Measurements from ENCODE around the gene HSPB6. TPM values are rescaled to one million over a fixed set of nuclear protein-coding genes. Genes with fewer than 3 reads are reported as not detected.

Gene HSPB6
- polyA plus RNA-seq, 2 donors = 12.5 to 18.3 TPM

DNA sequence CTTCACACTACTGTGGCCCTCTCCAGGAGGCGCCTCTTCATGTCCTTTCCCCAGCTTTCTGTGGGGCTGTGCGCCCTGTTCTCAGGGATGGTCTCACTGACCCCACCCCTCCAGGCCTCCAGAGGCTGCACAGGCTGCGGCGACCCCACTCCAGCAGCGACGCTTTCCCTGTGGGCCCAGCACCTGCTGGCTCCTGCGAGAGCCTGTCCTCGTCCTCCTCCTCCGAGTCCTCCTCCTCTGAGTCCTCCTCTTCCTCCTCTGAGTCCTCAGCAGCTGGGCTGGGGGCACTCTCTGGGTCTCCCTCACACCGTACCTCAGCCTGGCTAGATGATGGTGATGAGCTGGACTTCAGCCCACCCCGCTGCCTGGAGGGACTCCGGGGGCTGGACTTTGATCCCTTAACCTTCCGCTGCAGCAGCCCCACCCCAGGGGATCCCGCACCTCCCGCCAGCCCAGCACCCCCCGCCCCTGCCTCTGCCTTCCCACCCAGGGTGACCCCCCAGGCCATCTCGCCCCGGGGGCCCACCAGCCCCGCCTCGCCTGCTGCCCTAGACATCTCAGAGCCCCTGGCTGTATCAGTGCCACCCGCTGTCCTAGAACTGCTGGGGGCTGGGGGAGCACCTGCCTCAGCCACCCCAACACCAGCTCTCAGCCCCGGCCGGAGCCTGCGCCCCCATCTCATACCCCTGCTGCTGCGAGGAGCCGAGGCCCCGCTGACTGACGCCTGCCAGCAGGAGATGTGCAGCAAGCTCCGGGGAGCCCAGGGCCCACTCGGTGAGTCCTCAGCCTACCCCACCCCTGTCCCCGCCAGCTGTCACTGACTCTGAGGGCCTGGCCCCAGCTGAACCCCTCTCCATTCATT lies 29.7 kb upstream of the HSPB6 start:
- WGBS, 2 donors = 85 to 91% methylated on average over 29 to 31 of the region's 31 CpGs
- H3K4me3 ChIP-seq (ENCODE audit: low read depth in 1 of 2, low read length in 2 of 2) = no peak overlapping the region
- H3K27me3 ChIP-seq (ENCODE audit: control insufficient read depth in 1 of 2, insufficient read depth in 2 of 2, low read length in 2 of 2) = no peaks in the 10 kb centered on the region
- no peaks in the 10 kb centered on the region for H3K9me3 ChIP-seq (ENCODE audit: control insufficient read depth in 2 of 2, insufficient read depth in 1 of 2, low read depth in 1 of 2, low read length in 1 of 2)
- peaks cover 0 to 8% of the 10 kb centered on the region in 2 donors for H3K36me3 ChIP-seq (ENCODE audit: control insufficient read depth in 2 of 2, insufficient read depth in 2 of 2, low read length in 1 of 2)
- peaks cover 0 to 2% of the 10 kb centered on the region in 2 donors for H3K4me1 ChIP-seq (ENCODE audit: control insufficient read depth in 2 of 2, insufficient read depth in 2 of 2, low read length in 1 of 2)
- no peak overlapping the region for H3K27ac ChIP-seq (ENCODE audit: low read depth in 2 of 2, low read length in 1 of 2)

DNA sequence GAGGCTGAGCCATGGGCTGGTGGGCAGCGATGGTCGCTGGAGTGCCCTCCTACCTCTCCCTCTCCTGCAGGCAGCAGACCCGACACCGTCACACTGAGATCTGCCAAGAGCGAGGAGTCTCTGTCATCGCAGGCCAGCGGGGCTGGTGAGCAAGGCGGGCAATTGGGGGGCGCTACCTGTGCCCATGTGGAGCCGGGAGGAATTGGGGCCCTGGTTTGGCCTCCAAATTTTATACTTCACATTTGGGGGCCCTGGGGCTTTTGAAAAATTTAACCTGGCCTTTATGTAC lies 28.5 kb upstream of the HSPB6 start:
- H3K4me1 ChIP-seq (ENCODE audit: control insufficient read depth in 2 of 2, insufficient read depth in 2 of 2, low read length in 1 of 2) = peaks cover 0 to 2% of the 10 kb centered on the region in 2 donors

DNA sequence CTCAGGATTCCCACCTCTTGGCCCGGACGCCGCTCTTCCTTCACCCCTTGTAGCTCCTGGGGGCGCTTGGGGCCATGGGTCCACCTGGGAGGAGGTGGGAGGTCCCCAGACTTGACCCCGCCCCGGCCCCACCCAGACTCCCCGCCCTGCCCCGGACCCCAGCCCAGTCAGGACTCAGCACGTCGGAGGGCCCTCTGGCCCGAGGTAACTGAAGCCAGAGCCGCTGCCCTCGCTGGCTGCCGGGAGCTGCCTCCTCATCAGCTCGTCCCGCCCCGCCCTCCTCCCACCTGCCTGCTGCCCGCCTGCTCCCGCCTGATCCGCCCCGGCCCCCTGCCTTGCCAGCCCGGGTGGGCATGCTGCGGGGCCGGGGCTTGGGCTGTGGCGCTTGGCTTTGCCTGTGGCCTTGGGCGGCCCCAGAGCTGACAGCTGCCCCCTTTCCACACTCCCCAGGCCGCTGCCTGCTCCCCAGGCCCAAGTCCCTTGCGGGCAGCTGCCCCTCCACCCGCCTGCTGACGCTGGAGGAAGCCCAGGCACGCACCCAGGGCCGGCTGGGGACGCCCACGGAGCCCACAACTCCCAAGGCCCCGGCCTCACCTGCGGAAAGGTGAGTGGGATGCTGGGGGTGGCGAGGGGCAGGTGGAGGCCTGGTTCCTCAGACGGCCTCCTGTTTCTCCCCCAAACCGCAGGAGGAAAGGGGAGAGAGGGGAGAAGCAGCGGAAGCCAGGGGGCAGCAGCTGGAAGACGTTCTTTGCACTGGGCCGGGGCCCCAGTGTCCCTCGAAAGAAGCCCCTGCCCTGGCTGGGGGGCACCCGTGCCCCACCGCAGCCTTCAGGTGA lies 27.9 kb upstream of the HSPB6 start:
- Histone ChIP-seq H3K4me3 (ENCODE audit: low read depth in 1 of 2, low read length in 2 of 2) (no peak overlapping the region), H3K9me3 (ENCODE audit: control insufficient read depth in 2 of 2, insufficient read depth in 1 of 2, low read depth in 1 of 2, low read length in 1 of 2) (no peaks in the 10 kb centered on the region), H3K4me1 (ENCODE audit: control insufficient read depth in 2 of 2, insufficient read depth in 2 of 2, low read length in 1 of 2) (peaks cover 0 to 2% of the 10 kb centered on the region in 2 donors), H3K27ac (ENCODE audit: low read depth in 2 of 2, low read length in 1 of 2) (no peak overlapping the region), H3K27me3 (ENCODE audit: control insufficient read depth in 1 of 2, insufficient read depth in 2 of 2, low read length in 2 of 2) (no peaks in the 10 kb centered on the region), H3K36me3 (ENCODE audit: control insufficient read depth in 2 of 2, insufficient read depth in 2 of 2, low read length in 1 of 2) (peaks cover 0 to 20% of the 10 kb centered on the region in 2 donors)
- 82 to 87% methylated on average over 28 to 45 of the region's 45 CpGs for WGBS, 2 donors

More for the DNA sequence above, 28.5 kb upstream of the HSPB6 start:
- no peak overlapping the region for H3K27ac ChIP-seq (ENCODE audit: low read depth in 2 of 2, low read length in 1 of 2)
- H3K27me3 ChIP-seq (ENCODE audit: control insufficient read depth in 1 of 2, insufficient read depth in 2 of 2, low read length in 2 of 2) = no peaks in the 10 kb centered on the region
- H3K36me3 ChIP-seq (ENCODE audit: control insufficient read depth in 2 of 2, insufficient read depth in 2 of 2, low read length in 1 of 2) = peaks cover 0 to 16% of the 10 kb centered on the region in 2 donors
- H3K9me3 ChIP-seq (ENCODE audit: control insufficient read depth in 2 of 2, insufficient read depth in 1 of 2, low read depth in 1 of 2, low read length in 1 of 2) = no peaks in the 10 kb centered on the region
- 90 to 92% methylated on average over 10 of the region's 10 CpGs for WGBS, 2 donors
- H3K4me3 ChIP-seq (ENCODE audit: low read depth in 1 of 2, low read length in 2 of 2) = no peak overlapping the region

DNA sequence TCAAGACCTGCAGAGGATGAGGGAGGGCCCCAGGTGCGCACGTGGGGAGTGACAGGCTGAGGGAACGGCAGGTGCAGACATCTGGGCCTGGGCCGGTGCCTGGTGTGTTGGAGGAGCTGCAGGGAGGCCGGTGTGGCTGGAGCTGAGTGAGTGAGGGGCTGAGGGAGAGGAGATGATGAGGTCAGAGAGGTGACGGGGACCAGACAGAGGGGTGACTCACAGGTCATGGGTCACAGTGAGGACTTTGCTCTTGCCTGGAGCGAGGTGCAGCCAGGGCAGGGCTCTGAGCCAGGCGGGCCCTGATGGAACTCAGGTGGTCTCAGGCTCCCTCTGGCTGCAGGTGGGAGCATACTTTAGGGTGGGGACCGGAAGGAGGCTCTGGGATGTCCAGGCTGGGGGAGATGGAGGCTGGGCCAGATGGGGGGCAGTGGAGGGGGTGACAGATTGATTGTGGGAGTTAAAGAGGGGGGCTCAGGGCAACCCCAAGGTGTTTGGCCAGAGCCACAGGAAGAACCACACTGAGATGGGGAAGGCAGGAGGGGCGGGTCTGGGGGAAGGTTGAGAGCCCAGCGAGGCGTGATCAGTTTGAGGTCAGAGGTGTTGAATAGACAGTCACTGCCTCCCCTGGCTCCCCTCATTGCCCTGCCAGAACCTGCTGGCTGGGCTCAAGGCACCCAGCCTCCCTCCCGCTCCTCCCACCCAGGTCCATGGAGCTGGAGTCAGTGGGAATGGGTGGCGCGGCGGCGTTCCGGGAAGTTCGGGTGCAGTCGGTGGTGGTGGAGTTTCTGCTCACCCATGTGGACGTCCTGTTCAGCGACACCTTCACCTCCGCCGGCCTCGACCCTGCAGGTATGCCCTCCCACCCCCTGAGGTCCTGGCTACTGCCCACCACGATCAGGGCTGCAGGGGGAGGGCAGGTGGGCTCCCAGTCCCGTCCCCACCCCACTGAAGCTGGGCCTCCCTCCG lies 26.9 kb upstream of the HSPB6 start:
- 86 to 87% methylated on average over 26 to 28 of the region's 28 CpGs for WGBS, 2 donors
- no peak overlapping the region for H3K27ac ChIP-seq (ENCODE audit: low read depth in 2 of 2, low read length in 1 of 2)
- no peaks in the 10 kb centered on the region for H3K9me3 ChIP-seq (ENCODE audit: control insufficient read depth in 2 of 2, insufficient read depth in 1 of 2, low read depth in 1 of 2, low read length in 1 of 2)
- H3K27me3 ChIP-seq (ENCODE audit: control insufficient read depth in 1 of 2, insufficient read depth in 2 of 2, low read length in 2 of 2) = no peaks in the 10 kb centered on the region
- H3K4me1 ChIP-seq (ENCODE audit: control insufficient read depth in 2 of 2, insufficient read depth in 2 of 2, low read length in 1 of 2) = peaks cover 0 to 2% of the 10 kb centered on the region in 2 donors
- no peak overlapping the region for H3K4me3 ChIP-seq (ENCODE audit: low read depth in 1 of 2, low read length in 2 of 2)
- H3K36me3 ChIP-seq (ENCODE audit: control insufficient read depth in 2 of 2, insufficient read depth in 2 of 2, low read length in 1 of 2) = peaks cover 0 to 20% of the 10 kb centered on the region in 2 donors

DNA sequence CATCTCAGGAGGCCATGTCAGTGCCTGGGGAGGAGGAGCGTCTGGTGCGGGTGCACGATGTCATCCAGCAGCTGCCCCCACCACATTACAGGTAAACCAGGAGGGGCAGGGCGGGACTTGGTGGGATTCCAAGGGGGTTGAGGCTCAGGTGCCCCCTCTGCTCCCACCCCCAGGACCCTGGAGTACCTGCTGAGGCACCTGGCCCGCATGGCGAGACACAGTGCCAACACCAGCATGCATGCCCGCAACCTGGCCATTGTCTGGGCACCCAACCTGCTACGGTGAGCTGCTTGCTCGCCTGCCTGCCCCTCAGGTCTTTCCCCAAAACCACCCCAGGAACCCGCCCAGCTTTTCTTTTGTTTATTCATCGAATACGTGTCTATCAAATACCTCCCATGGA lies 25.8 kb upstream of the HSPB6 start:
- H3K9me3 ChIP-seq (ENCODE audit: control insufficient read depth in 2 of 2, insufficient read depth in 1 of 2, low read depth in 1 of 2, low read length in 1 of 2) = no peaks in the 10 kb centered on the region
- peaks cover 0 to 2% of the 10 kb centered on the region in 2 donors for H3K4me1 ChIP-seq (ENCODE audit: control insufficient read depth in 2 of 2, insufficient read depth in 2 of 2, low read length in 1 of 2)
- no peak overlapping the region for H3K4me3 ChIP-seq (ENCODE audit: low read depth in 1 of 2, low read length in 2 of 2)
- peaks cover 0 to 20% of the 10 kb centered on the region in 2 donors for H3K36me3 ChIP-seq (ENCODE audit: control insufficient read depth in 2 of 2, insufficient read depth in 2 of 2, low read length in 1 of 2)
- no peak overlapping the region for H3K27ac ChIP-seq (ENCODE audit: low read depth in 2 of 2, low read length in 1 of 2)
- 95% methylated on average over 12 of the region's 12 CpGs for WGBS, 2 donors
- H3K27me3 ChIP-seq (ENCODE audit: control insufficient read depth in 1 of 2, insufficient read depth in 2 of 2, low read length in 2 of 2) = no peaks in the 10 kb centered on the region

DNA sequence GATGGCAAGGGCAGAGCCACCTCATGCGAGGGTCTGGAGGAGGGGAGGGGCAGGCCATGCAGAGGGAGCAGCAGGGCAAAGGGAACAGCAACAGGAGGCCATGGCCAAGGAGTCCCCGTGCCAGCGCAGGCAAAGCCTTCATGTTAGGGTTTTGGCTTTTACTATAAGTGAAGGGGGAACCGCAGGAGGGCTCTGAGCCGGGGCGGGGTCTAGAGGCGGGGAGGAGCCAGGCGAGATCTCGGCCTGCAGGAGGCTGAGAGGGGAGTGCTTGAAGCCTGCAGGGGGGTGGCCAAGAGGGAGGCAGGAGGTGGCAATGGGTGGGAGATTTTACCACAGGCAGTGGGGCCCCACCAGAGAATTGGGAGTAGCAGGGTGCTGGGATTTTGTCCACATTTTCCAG lies 24.8 kb upstream of the HSPB6 start:
- Histone ChIP-seq H3K27ac (ENCODE audit: low read depth in 2 of 2, low read length in 1 of 2) (no peak overlapping the region), H3K4me3 (ENCODE audit: low read depth in 1 of 2, low read length in 2 of 2) (no peak overlapping the region), H3K4me1 (ENCODE audit: control insufficient read depth in 2 of 2, insufficient read depth in 2 of 2, low read length in 1 of 2) (peaks cover 0 to 2% of the 10 kb centered on the region in 2 donors), H3K9me3 (ENCODE audit: control insufficient read depth in 2 of 2, insufficient read depth in 1 of 2, low read depth in 1 of 2, low read length in 1 of 2) (no peaks in the 10 kb centered on the region), H3K27me3 (ENCODE audit: control insufficient read depth in 1 of 2, insufficient read depth in 2 of 2, low read length in 2 of 2) (no peaks in the 10 kb centered on the region), H3K36me3 (ENCODE audit: control insufficient read depth in 2 of 2, insufficient read depth in 2 of 2, low read length in 1 of 2) (peaks cover 0 to 18% of the 10 kb centered on the region in 2 donors)
- WGBS, 2 donors = 82 to 91% methylated on average over 9 of the region's 9 CpGs

DNA sequence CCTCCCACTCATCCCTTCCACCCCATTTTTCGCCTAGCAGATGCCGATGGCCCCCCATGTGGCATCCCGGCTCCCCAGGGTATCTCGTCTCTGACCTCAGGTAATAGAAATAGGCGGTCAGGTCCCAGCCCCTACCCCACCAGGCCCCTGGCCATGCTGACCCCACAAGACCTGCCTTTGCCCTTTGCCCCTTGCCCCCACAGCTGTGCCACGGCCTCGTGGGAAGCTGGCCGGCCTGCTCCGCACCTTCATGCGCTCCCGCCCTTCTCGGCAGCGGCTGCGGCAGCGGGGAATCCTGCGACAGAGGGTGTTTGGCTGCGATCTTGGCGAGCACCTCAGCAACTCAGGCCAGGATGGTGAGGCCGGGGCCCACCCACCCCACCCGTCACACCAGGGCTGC lies 23.9 kb upstream of the HSPB6 start:
- Histone ChIP-seq H3K27ac (ENCODE audit: low read depth in 2 of 2, low read length in 1 of 2) (no peak overlapping the region), H3K4me3 (ENCODE audit: low read depth in 1 of 2, low read length in 2 of 2) (no peak overlapping the region), H3K9me3 (ENCODE audit: control insufficient read depth in 2 of 2, insufficient read depth in 1 of 2, low read depth in 1 of 2, low read length in 1 of 2) (no peaks in the 10 kb centered on the region), H3K36me3 (ENCODE audit: control insufficient read depth in 2 of 2, insufficient read depth in 2 of 2, low read length in 1 of 2) (peaks cover 0 to 18% of the 10 kb centered on the region in 2 donors), H3K4me1 (ENCODE audit: control insufficient read depth in 2 of 2, insufficient read depth in 2 of 2, low read length in 1 of 2) (peaks cover 2% of the 10 kb centered on the region in 2 donors), H3K27me3 (ENCODE audit: control insufficient read depth in 1 of 2, insufficient read depth in 2 of 2, low read length in 2 of 2) (no peaks in the 10 kb centered on the region)
- 96 to 97% methylated on average over 20 of the region's 20 CpGs for WGBS, 2 donors

DNA sequence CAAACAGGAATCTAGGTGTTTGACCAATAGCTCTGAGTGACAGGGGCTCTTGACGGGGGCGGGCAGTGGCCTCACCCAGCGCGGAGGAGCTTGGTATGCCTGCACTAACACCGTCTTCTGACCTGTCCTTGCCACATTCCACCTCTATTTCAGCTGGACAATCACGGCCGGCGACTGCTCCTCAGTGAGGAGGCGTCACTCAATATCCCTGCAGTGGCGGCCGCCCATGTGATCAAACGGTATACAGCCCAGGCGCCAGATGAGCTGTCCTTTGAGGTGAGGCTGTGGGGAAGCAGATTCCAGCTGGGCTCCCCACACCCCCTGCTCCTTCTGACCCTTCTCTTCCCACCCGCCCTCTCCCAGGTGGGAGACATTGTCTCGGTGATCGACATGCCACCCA lies 23.2 kb upstream of the HSPB6 start:
- H3K4me3 ChIP-seq (ENCODE audit: low read depth in 1 of 2, low read length in 2 of 2) = no peak overlapping the region
- no peaks in the 10 kb centered on the region for H3K9me3 ChIP-seq (ENCODE audit: control insufficient read depth in 2 of 2, insufficient read depth in 1 of 2, low read depth in 1 of 2, low read length in 1 of 2)
- no peaks in the 10 kb centered on the region for H3K27me3 ChIP-seq (ENCODE audit: control insufficient read depth in 1 of 2, insufficient read depth in 2 of 2, low read length in 2 of 2)
- peaks cover 0 to 18% of the 10 kb centered on the region in 2 donors for H3K36me3 ChIP-seq (ENCODE audit: control insufficient read depth in 2 of 2, insufficient read depth in 2 of 2, low read length in 1 of 2)
- no peak overlapping the region for H3K27ac ChIP-seq (ENCODE audit: low read depth in 2 of 2, low read length in 1 of 2)
- 91 to 92% methylated on average over 16 of the region's 16 CpGs for WGBS, 2 donors
- H3K4me1 ChIP-seq (ENCODE audit: control insufficient read depth in 2 of 2, insufficient read depth in 2 of 2, low read length in 1 of 2) = peaks cover 2% of the 10 kb centered on the region in 2 donors

DNA sequence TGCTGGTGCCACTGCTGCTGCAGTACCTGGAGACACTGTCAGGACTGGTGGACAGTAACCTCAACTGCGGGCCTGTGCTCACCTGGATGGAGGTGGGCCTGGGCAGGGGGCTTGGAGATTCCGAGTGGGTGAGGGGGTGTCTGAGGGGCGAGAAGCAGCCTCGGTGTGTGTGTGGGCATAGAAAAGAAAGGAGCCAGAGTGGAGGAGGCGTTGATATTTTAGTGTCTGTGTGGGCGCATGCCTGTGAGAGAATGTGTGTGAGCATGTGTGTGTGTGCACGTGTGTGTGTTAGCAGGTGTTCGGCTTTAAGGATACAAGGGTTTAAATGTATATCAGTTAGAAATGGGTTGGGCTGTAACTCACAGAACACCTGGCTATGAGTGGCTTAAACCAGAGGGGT lies 22.2 kb upstream of the HSPB6 start:
- H3K27ac ChIP-seq (ENCODE audit: low read depth in 2 of 2, low read length in 1 of 2) = no peak overlapping the region
- peaks cover 0 to 18% of the 10 kb centered on the region in 2 donors for H3K36me3 ChIP-seq (ENCODE audit: control insufficient read depth in 2 of 2, insufficient read depth in 2 of 2, low read length in 1 of 2)
- peaks cover 0 to 7% of the 10 kb centered on the region in 2 donors for H3K4me1 ChIP-seq (ENCODE audit: control insufficient read depth in 2 of 2, insufficient read depth in 2 of 2, low read length in 1 of 2)
- WGBS, 2 donors = 86 to 91% methylated on average over 8 of the region's 8 CpGs
- no peak overlapping the region for H3K4me3 ChIP-seq (ENCODE audit: low read depth in 1 of 2, low read length in 2 of 2)
- no peaks in the 10 kb centered on the region for H3K9me3 ChIP-seq (ENCODE audit: control insufficient read depth in 2 of 2, insufficient read depth in 1 of 2, low read depth in 1 of 2, low read length in 1 of 2)
- no peaks in the 10 kb centered on the region for H3K27me3 ChIP-seq (ENCODE audit: control insufficient read depth in 1 of 2, insufficient read depth in 2 of 2, low read length in 2 of 2)

Data from esophagus (tissue), 2 donors.